GM19438 (cell line): ENCODE results near the gene PHACTR1.

Source experiments
- ATAC-seq: cut with Tn5 transposase; IDR thresholded peaks from one replicate; pipeline ENCODE4 v1.9.1; 2021; ENCODE audit warnings: low read depth; ENCODE audit not compliant: unreplicated experiment

The PHACTR1 gene

GRCh38 chr6:12844284-12845223, 128.0 kb downstream of the PHACTR1 start:
- ATAC-seq: no peak

- ATAC-seq: no peak
Observed at GRCh38 chr6:12845224-12846004, 128.8 kb downstream of the PHACTR1 start.

- no peak for ATAC-seq
Observed at GRCh38 chr6:12848964-12849808, 132.6 kb downstream of the PHACTR1 start.

- no peak for ATAC-seq
Observed at GRCh38 chr6:12849809-12850198, 133.2 kb downstream of the PHACTR1 start.

- no peak for ATAC-seq
Observed at GRCh38 chr6:12851123-12851695, 134.6 kb downstream of the PHACTR1 start.

- no peak for ATAC-seq
Observed at GRCh38 chr6:12861603-12862002, 145.0 kb downstream of the PHACTR1 start.

GRCh38 chr6:12865117-12865516, 148.6 kb downstream of the PHACTR1 start:
- ATAC-seq: no peak

GRCh38 chr6:12865671-12866181, 149.2 kb downstream of the PHACTR1 start:
- ATAC-seq: no peak

GRCh38 chr6:12866422-12867029, 150.0 kb downstream of the PHACTR1 start:
- ATAC-seq: no peak

- no peak for ATAC-seq
Observed at GRCh38 chr6:12869816-12870432, 153.4 kb downstream of the PHACTR1 start.

GRCh38 chr6:12873691-12874090, 157.1 kb downstream of the PHACTR1 start:
- no peak for ATAC-seq

- no peak for ATAC-seq
Observed at GRCh38 chr6:12875051-12875450, 158.5 kb downstream of the PHACTR1 start.

GRCh38 chr6:12878741-12879140, 162.2 kb downstream of the PHACTR1 start:
- ATAC-seq: no peak

GRCh38 chr6:12882761-12883290, 166.3 kb downstream of the PHACTR1 start:
- ATAC-seq: no peak

- no peak for ATAC-seq
Observed at GRCh38 chr6:12884983-12885382, 168.4 kb downstream of the PHACTR1 start.

GRCh38 chr6:12886961-12887775, 170.6 kb downstream of the PHACTR1 start:
- no peak for ATAC-seq

- no peak for ATAC-seq
Observed at GRCh38 chr6:12890171-12890790, 173.7 kb downstream of the PHACTR1 start.

GRCh38 chr6:12891595-12891994, 175.0 kb downstream of the PHACTR1 start:
- no peak for ATAC-seq
